GM11168 (cell line): ENCODE measurements around the gene ZCWPW2.

ENCODE experiments used
- in situ Hi-C: fragments of 300-500 bp; cut with MboI; formaldehyde crosslinking; loops from one replicate; pipeline ENCODE4 v1.12.0; 2022; ENCODE audit warnings: low sequenced_read_pairs; ENCODE audit not compliant: unreplicated experiment

The ZCWPW2 gene

GRCh38 chr3:28348265-28348628 lies 274 bp upstream of the ZCWPW2 start:
- in situ Hi-C loops: loop anchor here (10.0 kb wide), 1 partner anchor 643 kb away; no protein-coding TSS in a partner anchor

DNA sequence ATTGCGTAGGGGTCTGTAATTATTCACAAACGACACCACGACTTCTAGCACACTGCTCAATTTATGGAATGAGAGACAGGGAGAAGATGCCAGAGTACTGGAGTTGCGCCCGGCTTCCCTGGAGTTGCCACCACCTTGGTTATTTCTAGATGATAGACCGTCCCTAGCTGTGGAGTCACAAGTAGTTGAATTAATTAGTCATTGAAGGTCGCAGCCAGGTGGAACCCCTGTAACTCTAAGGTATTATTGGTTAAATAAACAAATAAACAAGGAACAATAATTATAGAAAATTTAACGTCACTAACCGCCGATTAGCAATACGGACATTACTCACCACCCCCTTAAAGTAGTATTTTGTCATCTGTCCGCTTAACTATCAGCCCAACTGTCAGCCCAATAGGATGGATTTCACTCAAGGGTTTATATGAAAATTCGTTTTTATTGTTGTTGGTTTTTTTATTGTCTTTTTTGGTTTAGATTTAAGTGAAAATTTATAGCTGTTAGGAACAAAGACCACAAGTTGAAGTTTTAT lies 1.0 kb downstream of the ZCWPW2 start:
- in situ Hi-C loops: loop anchor here (10.0 kb wide), 1 partner anchor 645 kb away; no protein-coding TSS in a partner anchor

GRCh38 chr3:28376424-28376823 lies 27.9 kb downstream of the ZCWPW2 start:
- in situ Hi-C loops: no loop called here

GRCh38 chr3:28386049-28386448 lies 37.5 kb downstream of the ZCWPW2 start:
- in situ Hi-C loops: no loop called here

- in situ Hi-C loops: no loop called here
Measured at GRCh38 chr3:28388978-28389377, 40.5 kb downstream of the ZCWPW2 start.

DNA sequence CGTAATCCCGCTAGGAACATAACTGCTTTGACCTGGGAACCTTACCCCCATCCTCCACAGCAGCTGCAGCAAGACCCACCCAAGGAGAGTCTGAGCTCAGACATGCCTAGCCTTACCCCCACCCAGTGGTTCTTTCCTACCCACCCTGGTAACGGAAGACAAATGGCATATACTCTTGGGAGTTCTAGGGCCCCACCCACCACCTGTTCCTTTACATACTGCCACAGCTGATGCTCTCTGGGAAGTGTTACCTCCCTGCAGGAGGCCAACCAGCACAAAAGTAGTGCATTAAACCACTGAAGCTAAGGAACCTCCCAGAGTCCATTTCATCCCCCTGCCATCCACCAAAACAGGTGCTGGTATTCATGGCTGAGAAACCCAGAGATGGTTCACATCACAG lies 50.7 kb downstream of the ZCWPW2 start:
- in situ Hi-C loops: no loop called here

DNA sequence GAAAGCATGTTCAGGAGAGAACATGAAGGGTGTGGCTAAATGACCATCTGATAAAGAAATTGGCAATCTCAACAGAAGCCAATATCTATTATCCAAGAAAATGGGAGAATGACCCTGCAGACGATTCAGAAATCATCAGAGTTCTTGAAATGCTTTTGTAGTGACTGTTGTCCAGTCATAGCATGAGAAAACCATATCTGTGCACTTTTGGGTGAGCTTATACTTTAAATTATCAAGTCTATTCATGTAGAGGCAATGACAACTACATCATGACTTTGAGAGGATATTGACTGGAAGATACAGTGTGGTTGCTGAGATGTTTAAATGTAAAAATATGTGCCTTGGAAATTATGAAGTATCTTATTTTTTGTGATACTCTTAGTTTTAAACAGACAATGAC lies 57.7 kb downstream of the ZCWPW2 start:
- in situ Hi-C loops: no loop called here

DNA sequence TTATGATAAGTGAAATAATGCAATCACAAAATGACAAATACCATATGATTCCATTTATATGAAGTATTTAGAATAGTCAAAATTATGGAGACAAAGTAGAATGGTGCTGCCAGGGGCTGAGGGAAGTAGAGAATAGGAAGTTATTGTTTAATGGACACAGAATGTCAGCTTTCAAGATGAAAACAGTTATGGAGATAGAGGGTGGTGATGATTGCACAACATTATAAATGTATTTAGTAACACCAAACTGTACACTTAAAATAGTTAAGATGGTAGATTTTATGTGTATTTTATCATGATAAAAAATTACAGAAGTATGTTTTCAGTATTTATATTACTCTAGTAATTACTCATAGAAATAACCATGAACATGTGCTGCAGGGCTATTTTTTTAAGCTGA lies 100.9 kb downstream of the ZCWPW2 start:
- in situ Hi-C loops: no loop called here

GRCh38 chr3:28462866-28463265 lies 114.3 kb downstream of the ZCWPW2 start:
- in situ Hi-C loops: no loop called here

GRCh38 chr3:28467414-28467813 lies 118.9 kb downstream of the ZCWPW2 start:
- in situ Hi-C loops: no loop called here

GRCh38 chr3:28476194-28476593 lies 127.7 kb downstream of the ZCWPW2 start:
- in situ Hi-C loops: no loop called here

- in situ Hi-C loops: no loop called here
Measured at GRCh38 chr3:28476764-28477163, 128.2 kb downstream of the ZCWPW2 start.

GRCh38 chr3:28485164-28485563 lies 136.6 kb downstream of the ZCWPW2 start:
- in situ Hi-C loops: no loop called here

- in situ Hi-C loops: no loop called here
Measured at GRCh38 chr3:28495301-28495700, 146.8 kb downstream of the ZCWPW2 start.

- in situ Hi-C loops: no loop called here
Measured at GRCh38 chr3:28502397-28502937, 153.9 kb downstream of the ZCWPW2 start.

GRCh38 chr3:28504976-28505375 lies 156.5 kb downstream of the ZCWPW2 start:
- in situ Hi-C loops: no loop called here

DNA sequence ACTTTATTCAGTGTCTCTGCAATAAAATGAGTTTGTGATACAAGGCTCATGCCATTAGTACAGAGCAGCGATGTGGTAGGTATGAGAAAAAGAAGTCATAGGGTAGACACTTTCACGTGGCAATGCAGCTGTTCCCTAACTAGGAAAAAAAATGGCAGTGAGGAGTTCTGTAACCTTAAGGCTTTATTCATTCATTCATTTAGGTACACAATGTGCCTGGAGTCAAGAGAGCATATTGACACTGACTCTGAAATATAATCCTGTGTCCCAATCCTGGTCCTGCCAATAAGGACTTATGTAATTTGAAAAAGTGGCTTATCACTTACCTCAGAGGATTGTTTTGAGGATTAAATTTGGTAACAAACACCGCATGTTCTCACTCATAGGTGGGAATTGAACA lies 173.1 kb downstream of the ZCWPW2 start:
- in situ Hi-C loops: no loop called here

- in situ Hi-C loops: no loop called here
Measured at GRCh38 chr3:28542351-28542750, 193.8 kb downstream of the ZCWPW2 start.

GRCh38 chr3:28544236-28544635 lies 195.7 kb downstream of the ZCWPW2 start:
- in situ Hi-C loops: no loop called here

DNA sequence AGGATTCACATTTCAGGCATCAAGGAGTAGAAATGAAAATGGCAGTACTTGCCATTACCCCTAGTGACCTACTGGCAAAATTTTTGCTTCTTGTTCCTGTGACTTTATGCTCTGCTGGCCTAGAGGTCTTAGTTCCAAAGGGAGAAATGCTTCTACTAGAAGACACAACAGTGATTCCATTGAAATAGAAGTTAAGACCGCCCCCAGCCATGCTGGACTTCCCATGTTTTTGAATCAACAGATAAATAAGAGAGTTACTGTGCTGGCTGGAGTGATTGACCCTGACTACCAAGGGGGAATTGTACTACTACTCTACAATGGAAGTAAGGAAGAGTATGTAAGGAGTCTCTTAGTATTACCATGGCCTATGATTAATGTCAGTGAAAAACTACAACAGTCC lies 196.3 kb downstream of the ZCWPW2 start:
- in situ Hi-C loops: no loop called here

- in situ Hi-C loops: no loop called here
Measured at GRCh38 chr3:28547677-28548076, 199.2 kb downstream of the ZCWPW2 start.

- in situ Hi-C loops: no loop called here
Measured at GRCh38 chr3:28553175-28553574, 204.7 kb downstream of the ZCWPW2 start.

GRCh38 chr3:28556195-28556594 lies 207.7 kb downstream of the ZCWPW2 start:
- in situ Hi-C loops: no loop called here
